ENCODE data around the gene GFOD1.
"Not testable (repeated sequence)": the region's sequence is repeated elsewhere in the genome, so short reads cannot be mapped to it uniquely, and the experiment has no call there.

GFOD1 gene

DNA sequence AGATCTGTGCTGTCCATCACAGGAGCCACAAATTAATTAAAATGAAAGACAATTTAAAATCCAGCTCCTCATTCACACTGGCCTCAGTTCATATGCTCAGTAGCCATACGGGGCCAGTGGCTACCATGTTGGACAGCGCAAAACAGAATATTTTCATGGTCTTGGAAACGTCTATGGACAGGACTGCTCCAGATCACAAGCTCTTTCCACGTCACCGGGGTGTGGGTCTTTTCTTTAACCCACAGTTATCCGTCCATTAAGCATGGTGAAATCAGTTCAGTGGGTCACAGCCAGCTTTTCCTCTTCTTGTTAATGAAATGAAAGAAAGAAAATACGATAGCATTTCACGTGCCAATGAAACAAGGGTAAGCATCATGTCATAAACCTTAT is 24.1 kb downstream of the GFOD1 start:
- no peak for DNase-seq

DNA sequence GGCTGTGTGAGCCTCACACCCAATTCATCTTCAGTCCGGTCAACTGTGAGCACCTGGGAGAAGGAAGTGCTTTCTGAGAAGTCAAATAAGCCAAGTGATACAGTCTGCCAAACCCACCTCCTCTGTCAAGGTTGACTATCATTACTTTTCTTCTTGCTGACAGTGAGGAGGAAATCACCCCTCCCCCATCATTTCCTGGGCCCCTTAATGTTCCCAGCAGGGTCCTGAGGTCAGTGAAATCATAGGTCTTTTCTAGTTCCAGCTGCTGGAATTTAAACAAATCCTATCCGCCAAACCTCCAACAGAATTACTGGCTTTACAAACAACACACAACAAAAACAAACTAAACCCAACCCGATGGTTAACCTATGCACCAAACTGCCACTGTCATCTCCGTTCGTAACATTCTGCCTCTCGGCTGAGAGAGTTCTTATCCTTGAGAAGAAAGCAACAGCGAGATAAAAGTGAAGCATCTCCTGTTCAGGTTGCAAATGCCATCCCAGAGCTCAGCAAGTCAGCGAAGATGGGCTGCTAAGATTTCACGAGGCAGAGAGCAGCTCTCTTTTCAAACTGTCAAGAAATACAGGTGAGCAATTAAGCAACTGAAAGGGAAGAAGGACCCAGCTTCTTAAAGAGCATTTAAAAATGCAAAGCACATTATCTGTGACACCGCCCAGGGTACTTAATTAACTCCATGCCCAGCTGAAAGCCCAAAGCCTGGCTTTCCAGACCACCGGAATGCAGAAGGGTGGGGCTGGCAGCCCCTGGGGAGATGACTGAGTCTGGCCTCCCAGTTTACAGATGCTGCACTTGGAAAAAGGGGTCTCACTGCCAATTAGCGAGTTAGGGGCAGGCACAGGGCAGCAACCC is 24.7 kb downstream of the GFOD1 start:
- no peak for DNase-seq

DNA sequence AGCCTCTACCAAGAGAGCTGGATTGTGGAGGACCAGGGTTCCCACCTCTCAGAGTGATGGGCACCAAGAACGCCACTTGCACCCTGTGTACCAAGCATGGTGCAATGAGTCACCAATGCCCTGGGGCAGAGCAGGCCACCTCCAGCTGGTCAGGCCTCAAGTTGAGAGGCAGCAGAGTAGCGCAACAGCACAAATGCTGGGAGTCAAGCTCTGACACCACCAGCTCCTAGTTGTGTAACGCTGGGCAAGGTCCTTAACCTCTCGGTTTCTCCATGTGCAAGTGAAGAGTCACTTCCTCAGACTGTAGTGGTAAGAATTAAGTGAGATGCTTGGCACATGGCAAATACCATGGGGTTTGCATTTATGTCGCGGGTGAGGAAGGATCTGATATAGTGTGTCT is 25.6 kb downstream of the GFOD1 start:
- no peak for DNase-seq

DNA sequence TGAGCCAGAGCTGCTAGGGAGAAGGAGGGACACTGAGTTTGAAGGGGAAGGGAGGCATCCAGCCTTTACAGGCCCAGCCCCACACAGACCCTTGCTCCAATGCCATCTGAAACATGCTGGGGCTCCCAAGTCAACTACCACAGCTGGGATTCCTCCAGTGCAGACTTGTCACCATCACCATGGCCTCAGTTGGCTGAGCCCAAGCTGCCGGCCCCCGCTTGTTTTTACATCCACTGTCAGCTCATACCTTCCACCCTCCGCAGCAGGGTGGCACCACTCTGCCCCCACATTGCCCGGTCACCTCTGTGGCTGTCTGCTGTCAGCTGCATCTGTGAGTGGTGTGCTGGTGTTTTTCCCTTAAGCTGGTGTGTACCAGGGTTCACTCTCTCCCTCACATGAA is 26.1 kb downstream of the GFOD1 start:
- DNase-seq = no peak

DNA sequence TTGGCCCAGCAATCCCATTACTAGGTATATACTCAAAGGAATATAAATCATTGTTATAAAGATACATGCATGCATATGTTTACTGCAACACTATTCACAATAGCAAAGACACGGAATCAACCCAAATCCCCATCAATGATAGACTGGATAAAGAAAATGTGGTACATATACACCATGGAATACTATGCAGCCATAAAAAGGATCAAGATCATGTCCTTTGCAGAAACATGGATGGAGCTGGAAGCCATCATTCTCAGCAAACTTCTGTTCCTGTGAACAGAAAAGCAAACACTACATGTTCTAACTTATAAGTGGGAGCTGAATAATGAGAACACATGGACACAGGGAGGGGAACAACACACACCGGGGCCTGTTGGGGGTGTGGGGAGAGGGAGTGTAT is 27.1 kb downstream of the GFOD1 start:
- not testable (repeated sequence) for DNase-seq

DNA sequence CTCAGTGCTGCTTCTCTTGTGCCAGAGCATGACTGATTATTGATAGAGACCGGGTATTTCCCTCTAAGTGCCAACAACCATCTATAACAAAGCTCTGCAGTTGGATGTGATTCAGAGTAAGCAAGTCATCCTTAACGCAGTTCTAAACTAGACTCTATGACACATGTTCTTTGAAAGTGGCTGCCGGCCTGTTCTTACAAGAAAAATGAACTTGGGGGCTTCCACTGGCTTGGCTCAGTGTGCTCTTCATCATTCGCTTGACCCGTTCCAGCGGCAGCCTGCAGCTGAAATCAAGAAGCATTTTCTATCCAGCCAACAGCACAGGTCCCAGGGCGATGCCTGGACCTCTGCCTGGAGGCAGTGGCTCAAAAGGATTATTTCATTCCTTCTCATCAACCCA is 29.8 kb downstream of the GFOD1 start:
- no peak for DNase-seq

DNA sequence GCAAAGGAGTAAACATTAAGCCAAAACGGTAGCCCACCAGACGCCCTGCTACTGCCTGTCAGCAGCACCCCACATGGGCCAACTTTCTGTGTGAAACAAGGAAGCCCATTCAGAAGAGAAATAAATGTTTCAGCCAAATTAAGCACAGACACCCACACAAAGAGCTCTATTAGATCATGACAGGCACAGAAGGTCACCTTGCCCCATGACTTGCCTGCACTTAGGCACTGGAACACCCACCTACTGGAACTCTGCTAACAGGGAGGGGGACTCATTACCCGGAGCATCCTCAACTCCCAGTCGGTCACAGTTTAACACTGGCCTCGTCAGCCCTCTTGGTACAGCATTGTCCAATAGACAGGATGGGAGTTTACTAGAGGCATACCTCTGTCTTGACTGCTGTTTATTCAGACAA is 31.8 kb downstream of the GFOD1 start:
- no peak for DNase-seq

DNA sequence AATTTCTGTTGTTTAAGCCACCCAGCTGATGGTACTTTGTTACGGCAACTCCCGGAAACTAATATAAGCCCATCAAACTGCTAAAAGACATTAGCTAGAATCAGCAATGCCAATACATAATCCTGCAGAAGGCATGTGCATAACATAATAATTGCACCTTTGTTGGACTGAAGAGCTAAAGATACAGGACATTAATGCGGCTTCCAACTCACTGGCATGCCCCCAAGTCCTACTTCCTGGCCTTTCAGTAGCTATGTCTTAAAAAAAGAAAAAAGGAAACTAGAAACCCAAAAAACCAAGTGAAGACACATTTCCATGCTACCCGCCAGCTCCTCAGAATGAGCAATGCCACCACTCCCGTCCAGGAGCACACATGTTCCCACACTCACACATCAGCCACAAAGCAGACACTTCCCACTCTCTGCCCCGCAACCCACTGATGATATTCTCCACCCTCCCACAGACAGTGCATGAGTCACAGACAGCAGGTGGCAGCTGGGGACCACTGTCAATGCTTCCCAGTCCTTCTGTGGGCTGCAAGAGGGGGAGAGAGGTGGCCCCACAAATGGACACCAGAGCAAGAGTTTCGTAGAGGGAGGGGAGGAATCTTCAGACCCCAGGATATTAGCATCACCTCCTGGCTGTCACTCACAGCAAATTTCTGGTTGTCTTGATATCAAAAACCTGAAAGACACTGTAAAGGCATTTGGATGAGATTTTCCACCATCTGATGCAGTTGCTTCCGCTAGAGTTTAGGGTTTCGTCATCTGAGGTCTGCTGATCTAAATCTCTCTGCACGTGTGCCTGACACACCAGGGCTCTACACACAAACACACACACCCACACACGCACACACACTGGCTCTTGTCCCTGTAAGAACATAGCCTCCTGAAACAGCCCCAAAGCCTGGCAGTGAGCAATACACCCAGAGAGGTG is 32.8 kb downstream of the GFOD1 start:
- DNase-seq = no peak

DNA sequence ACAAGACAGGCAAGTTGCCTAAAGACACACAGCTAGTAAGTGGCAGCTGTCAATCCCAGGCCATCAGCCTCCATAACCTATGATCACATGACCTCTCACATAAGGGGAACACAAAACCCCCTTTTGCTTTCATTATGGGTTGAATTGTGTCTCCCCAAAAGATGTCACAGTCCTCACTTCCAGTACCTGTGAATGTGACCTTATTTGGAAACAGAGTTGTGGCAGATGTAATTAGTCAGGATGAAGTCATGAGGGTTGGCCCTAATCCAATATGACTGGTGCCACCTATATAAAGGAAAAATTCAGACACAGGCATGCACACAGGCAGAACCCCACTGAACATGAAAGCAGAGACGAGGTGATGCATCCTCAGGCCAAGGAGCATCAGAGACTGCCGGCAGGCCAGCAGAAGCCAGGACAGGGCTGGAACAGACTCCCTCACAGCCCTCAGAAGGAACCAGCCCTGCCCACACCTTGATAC is 33.6 kb downstream of the GFOD1 start:
- no peak for DNase-seq

DNA sequence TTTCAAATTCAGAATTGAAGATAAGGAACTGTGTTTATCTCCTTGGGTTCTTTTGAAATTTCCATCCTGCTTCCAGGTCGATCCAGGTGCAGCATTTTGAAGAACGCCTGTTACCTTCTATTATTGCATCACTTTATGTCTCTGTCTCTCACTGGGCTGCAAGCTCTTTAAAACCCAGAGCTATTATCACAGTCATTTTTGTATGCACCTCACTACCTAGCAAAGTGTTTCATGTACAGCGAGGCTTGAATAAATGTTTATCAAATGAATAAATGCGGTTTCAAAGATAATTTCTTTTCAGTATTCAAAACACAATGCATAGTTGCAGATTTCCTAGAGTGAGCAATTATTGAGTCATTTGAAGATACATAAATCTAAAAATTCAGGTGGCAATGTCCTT is 34.2 kb downstream of the GFOD1 start:
- DNase-seq = no peak

DNA sequence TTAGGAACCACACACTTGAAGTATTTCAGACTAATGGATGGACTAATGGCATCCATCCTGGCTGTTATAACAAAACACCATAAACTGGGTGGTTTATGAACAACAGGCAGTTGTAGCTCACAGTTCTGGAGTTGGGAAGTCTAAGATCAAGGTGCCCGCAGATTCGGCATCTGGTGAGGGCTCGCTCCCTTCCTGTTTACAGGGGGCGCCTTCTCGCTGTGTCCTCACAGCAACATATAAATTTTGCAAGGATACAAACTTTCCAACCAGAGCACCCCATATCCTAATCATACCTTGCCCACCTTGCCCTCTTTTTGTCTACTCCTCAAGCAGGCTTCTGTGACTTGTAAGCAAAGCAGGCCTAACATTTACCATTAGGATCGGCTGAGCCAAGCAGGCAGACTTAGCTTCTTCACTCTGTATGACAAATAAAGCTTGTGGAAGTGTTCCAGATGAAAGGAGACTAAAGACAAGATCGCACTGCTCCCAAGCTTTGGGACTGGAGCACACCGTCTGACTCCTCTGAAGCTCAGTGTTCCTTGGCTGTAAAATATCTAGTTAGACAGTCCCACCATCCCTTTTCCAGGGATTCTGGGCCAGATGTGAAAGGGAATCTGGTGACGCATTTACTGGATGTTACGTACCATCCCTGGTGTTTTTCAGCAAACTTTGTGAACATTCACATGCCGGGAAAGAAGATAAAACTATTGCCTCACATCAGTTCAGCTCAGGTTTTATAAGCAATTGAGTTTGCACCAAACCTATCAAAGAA is 34.9 kb downstream of the GFOD1 start:
- DNase-seq = no peak

DNA sequence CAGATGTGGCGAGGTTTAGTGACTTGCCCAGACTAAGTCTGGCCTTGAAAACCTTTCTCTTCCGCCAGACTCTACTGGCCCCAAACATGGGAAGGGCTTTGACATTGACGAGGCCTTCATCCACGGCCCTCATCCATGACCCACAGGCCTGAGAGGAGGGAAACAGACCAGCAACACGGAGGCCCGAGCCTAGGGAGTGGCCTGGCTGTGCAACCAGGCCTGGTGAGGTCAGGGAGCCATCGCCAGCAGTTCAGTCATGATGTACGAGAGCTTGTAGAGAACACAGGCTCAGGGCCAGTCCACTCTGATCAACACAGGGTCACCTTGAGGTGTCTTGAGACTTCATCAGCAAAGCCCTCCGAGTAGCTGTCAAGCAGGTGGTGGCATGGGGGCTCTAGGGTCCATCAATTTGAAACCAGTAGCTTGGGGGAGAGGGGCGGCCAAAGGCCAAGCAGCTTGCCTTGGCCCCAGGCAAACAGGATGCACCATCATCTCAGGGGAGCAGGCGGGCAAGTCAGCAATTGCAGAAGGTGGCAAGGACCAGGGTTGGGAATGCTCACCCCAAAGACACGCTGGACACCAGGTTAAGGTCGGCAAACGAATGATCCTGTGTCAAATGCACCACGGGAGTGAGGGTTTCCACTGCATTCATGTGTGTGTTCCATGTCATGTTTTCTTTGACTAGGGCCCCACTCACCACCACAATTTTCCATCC is 36.1 kb downstream of the GFOD1 start:
- DNase-seq = no peak

DNA sequence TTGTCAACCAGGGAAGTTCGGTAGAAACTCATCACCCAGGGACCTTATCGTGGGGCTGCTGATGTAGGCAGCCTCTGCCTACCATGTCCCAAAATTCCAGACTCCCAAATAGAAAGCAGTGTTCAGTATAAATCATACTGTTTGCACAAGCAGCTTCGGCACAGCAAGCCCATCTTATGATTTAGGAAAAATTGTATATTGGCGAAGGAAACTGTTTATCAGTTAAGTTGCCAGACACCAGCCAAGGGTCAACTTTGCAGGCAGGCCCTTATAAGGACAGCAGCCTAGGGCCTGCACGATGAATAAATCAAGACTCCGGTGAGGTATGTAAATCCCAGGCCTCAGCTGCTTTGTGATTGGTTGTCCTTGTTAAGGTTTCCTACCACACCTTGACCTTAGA is 36.8 kb downstream of the GFOD1 start:
- no peak for DNase-seq

DNA sequence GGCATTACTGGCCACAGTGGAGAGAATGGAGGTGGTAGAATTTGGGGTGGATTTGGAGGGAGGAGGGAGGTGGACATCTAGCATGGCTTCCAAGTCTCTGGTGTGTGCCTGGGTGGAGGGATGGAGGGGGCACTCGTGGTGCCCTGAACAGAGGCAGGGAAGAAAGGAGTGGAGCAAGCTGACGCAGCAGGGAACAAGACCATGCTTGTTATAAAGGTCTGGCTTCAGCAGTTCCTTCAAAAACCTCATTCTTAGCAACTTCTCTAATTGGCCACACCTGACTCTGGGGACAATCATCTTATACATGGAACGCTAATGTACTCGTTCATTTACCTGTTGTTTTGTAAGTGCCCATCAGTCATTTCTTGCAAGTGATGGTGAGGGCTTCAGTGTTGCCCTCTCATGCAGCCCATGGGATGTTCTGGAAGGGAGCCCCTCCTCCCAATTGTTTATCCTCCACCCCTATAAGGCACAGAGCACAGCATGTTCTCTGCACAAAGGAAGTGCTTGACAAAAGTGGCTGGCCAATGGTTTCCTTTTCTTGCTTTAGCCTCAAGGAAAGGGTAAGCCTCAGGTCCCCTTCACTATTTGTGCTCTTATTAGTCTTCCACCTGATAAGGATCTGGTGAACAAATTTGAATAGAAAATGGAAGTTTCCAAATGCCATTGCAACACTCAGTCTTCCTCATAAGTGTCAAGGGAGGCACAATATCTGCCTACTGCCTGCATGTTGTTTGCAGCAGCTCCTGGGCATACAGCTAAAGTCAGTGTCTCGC is 39.3 kb downstream of the GFOD1 start:
- DNase-seq = no peak

DNA sequence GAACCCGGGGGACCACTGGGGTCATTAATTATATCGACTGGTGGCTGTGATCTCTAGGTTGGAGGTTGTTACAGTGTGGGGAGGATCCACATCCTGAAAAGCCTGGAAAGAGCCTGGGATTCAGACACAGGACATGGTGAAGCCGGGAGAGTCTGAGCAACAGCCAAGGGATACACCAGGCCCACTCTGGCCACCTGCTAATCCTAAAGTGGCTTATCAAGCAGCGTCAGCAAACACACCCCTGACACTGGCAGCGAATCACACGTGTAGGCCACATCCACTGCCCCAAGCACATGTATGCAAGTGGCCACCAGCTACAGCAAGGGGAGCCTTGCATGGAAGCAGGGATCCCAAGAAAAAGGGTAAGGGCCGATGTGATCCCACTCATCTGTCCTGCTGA is 41.0 kb downstream of the GFOD1 start:
- no peak for DNase-seq

DNA sequence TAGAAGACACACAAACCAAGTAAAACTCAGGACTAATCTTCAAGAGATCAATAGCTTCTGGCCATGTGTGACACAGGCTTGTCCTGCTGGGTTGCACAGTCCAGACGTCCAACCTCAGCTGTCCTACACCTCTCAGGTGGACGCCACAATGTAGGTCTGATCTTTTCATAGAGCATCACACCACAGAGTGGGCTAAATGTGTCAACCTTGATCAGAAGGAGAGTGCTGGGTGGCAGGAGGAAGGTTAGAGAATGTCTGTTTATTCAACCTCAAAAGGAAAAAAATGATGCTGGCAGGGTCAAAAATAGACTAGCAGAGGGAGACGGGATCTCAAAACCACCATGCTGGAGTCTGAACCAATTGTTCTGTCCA is 41.7 kb downstream of the GFOD1 start:
- no peak for DNase-seq

DNA sequence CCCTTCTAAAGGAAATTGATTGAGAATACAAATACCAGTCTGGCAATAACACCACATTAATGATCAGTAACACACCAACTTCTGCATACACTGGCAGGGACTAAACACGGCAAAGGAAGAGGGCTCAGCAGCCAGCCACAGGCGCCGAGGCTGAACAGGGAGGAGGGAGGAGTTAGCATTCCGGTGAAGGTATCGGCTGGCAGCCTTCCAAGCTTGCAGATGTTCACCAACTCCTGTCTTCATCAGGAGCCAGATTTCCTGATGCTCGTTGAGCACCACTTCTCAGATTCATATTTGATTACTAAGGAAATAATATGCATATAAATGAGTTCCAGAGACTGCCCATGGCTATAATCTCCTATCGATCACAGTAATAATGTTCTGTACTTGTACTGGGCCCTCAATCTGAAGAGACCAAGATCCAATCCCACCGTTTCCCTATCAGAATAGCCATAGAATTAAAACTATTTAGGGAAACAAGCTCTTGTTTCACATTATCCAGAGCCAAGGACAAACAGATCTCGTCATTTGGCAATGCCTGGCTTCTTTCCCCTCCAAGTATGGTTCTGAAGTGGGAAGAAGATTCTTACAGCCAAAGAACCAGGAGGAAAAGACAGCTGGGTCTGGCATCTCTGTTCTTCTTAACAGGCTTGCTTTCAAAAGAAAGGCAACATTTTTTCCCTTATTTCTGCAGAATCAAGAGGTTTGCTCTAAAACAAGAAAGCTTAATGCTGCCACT is 42.2 kb downstream of the GFOD1 start:
- peak; percentile 89 for DNase-seq

DNA sequence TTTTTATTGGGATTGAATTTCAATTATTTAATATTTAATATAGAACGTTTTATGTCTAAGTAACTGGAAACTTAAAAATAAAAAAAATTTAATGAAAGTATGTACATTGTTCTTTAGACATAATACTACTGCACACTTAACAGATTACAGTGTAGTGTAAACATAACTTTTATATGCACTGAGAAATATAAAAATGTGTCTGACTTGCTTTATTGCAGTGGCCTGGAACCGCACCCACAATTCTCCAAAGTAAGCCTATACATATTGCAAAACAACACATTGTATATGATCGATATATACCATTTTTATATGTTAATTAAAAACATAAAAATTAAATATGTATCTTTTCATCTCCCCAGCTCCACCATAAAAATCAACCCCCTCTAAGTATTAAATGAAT is 42.8 kb downstream of the GFOD1 start:
- no peak for DNase-seq

DNA sequence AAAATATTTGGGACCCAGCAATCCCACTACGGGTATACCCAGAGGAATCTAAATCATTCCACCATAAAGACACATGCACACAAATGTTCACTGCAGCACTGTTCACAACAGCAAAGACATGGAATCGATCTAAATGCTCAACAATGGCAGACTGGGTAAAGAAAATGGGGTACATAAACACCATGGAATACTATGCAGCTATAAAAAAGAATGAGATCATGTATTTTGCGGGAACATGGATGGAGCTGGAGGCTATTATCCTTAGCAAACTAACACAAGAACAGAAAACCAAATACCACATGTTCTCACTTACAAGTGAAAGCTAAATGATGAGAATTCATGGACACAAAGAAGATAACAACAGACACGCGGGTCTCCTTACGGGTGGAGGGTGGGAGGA is 43.4 kb downstream of the GFOD1 start:
- DNase-seq = not testable (repeated sequence)

DNA sequence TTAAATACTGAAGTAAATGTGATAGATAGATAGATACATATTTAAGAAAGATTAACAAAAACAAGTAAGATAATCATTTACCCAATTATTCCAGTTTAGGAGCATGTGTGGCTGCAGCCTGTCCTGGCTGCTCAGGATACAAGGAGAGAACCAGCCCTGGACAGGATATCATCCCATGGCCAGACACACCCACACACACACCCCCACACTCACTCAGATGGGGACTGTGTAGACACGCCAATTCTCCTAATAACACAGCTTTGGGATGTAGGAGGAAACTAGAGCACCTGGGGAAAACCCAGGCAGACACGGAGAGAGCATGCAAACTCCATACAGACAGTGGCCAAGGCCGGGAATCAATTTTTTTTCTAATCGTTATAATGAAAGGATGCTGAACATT is 45.6 kb downstream of the GFOD1 start:
- no peak for DNase-seq

DNA sequence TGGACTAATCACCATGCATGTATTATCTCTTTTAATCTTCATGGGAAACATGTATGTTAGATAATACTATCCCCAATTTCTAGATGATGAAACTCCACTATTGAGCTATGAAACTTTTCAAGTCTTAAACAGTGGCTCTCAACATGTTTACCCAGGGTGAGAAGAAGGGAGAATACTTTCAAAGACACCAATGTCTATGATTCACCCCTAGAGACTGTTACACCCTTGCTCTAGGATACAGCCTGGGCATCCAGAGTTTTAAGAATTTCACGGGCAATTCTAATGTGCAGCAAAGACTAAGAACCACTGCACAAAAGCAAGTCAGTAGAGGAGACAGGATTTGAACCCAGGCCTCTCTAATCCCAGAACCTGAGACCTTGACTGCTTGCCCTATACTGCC is 47.8 kb downstream of the GFOD1 start:
- no peak for DNase-seq
